Measurements from ENCODE around the gene NMB.

NMB gene

DNA sequence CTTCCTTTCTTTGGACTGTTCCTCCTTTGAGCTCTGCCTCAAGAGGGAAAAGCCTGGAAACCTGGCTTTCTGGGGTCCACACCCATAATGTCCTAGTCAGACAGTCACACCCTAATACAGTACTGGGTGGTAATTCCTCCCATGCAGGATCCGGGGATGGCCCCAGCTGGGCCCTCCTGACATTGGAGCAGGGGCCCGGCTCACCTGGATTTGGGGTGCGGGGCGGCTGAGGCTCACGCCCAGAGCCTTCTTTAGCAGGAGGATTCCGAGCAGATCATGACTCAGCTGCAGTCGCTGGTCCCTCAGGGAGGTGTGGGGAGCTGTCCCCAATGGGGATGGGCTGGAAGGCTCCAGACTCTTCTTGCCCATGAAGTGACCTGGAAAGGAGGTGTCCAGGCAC lies 1.0 kb downstream of the NMB start:
- no peaks in the 10 kb centered on the region for H3K27me3 ChIP-seq (ENCODE audit: low read depth, low read length)
- peak overlapping the region; percentile 90 for H3K4me2 ChIP-seq (ENCODE audit: low read length)
- no peaks in the 10 kb centered on the region for H4K20me1 ChIP-seq (ENCODE audit: insufficient read depth, low read length)
- peaks cover 20% of the 10 kb centered on the region for H3K79me2 ChIP-seq (ENCODE audit: low read length)
- no peaks in the 10 kb centered on the region for H3K9me3 ChIP-seq (ENCODE audit: insufficient read depth, low read length)
- H3K4me1 ChIP-seq (ENCODE audit: low read length) = peaks cover 27% of the 10 kb centered on the region
- H3K27ac ChIP-seq (ENCODE audit: low read length) = no peak overlapping the region
- H3K9ac ChIP-seq (ENCODE audit: low read length) = no peak overlapping the region
- H3K36me3 ChIP-seq (replicated peaks; ENCODE audit: low read depth, low read length) = peaks cover 5% of the 10 kb centered on the region
- peak overlapping the region; percentile 83 for H3K4me3 ChIP-seq (ENCODE audit: low read length)
- TF ChIP-seq, protein P1, sequence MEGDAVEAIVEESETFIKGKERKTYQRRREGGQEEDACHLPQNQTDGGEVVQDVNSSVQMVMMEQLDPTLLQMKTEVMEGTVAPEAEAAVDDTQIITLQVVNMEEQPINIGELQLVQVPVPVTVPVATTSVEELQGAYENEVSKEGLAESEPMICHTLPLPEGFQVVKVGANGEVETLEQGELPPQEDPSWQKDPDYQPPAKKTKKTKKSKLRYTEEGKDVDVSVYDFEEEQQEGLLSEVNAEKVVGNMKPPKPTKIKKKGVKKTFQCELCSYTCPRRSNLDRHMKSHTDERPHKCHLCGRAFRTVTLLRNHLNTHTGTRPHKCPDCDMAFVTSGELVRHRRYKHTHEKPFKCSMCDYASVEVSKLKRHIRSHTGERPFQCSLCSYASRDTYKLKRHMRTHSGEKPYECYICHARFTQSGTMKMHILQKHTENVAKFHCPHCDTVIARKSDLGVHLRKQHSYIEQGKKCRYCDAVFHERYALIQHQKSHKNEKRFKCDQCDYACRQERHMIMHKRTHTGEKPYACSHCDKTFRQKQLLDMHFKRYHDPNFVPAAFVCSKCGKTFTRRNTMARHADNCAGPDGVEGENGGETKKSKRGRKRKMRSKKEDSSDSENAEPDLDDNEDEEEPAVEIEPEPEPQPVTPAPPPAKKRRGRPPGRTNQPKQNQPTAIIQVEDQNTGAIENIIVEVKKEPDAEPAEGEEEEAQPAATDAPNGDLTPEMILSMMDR (IDR thresholded peaks at IDR 0.05; ENCODE audit: low read depth, low read length) = no peak
- TF ChIP-seq EZH2phosphoT487 (IDR thresholded peaks at IDR 0.05; ENCODE audit: low read depth) = no peak
- H2AFZ ChIP-seq (ENCODE audit: low read depth, low read length) = no peak overlapping the region

DNA sequence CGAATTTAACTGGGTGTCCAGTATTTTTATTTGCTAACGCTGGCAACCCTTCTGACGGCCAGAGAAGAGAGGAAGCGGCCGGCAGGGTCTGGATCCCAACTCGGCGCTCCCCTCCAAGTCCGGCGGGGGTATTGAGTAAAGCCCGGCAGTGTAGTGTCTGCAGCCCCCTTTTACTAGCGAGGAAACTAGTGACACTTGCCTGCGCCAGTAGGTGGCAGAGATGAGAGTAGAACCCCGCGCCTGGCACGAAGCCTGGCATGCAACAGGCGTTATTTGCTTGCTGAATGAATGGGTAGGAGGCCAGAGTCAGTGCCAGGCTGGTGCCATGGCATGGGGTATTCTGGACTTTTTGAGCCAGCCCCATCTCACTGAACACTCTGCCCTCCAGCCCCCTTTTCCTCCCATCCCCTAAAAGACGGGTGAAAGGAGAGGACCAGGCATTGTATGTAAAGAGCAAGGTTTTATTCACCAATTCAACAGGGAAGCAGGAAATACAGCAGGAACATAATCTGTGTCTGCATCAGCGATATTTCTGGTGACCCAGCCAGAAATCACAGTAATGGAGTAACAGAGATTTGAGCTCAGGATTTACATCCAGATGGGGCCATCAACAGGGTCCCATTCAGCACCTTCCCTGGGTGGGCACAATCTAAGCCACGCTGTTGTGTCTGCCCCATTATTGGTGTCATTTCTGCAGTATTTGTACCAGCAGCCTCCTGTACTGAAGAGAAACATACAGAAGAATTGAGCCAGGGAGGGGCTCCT lies 3.1 kb downstream of the NMB start:
- Histone ChIP-seq H3K4me1 (ENCODE audit: low read length) (peaks cover 27% of the 10 kb centered on the region), H3K27me3 (ENCODE audit: low read depth, low read length) (no peaks in the 10 kb centered on the region), H3K36me3 (replicated peaks; ENCODE audit: low read depth, low read length) (peaks cover 11% of the 10 kb centered on the region), H3K27ac (ENCODE audit: low read length) (peak overlapping the region; percentile 51), H3K9ac (ENCODE audit: low read length) (peak overlapping the region; percentile 86), H2AFZ (ENCODE audit: low read depth, low read length) (peak overlapping the region; percentile 74), H3K79me2 (ENCODE audit: low read length) (peaks cover 20% of the 10 kb centered on the region), H3K4me2 (ENCODE audit: low read length) (peak overlapping the region; percentile 100), H3K9me3 (ENCODE audit: insufficient read depth, low read length) (no peaks in the 10 kb centered on the region), H4K20me1 (ENCODE audit: insufficient read depth, low read length) (no peaks in the 10 kb centered on the region), H3K4me3 (ENCODE audit: low read length) (peak overlapping the region; percentile 91)
- no peak for TF ChIP-seq EZH2phosphoT487 (IDR thresholded peaks at IDR 0.05; ENCODE audit: low read depth)
- TF ChIP-seq, protein P1 (IDR thresholded peaks at IDR 0.05; ENCODE audit: low read depth, low read length) = peak; percentile 78

DNA sequence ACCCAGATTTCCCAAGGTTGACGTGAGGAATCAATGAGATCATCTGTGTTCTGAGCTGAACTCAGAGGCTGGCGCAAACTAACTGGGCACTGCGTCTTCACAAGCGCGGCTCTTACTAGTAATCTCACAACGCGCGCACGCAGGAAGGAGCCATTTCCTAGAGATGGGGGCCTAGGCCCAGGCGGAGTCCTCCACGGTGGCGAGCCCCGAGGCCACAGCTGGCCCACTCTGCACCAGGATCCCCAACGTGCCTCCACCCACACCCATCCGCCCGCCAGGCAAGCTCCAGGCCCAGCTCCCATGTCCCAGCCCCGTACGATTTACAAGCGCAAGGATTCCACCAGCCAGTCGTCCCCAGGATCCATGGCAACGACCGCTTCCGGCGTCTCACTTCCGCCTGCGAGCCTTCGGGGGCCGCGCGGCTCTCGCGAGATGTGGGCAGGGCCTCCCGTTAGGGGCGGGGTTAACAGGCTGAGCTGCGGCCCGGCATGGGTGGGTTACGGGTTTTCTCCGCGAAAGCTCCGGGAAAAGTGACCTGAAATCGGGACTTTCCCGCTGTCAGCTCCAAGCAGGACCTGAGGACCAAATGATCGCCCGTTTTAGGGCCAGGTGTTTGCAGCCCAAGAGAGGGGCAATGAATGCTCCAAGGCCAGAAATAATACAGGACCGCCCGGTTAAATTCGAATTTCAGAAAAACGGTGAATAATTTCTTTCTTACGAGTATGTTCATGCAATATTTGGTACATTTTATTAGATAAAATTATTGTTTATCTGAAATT lies 3.9 kb downstream of the NMB start, which contains the start of gene WDR73:
Gene WDR73, minus strand, starts transcription at position 374 of the 779 bp plus-strand sequence. Its CDS starts 9 bp downstream, at position 365.
- Histone ChIP-seq H3K27ac (ENCODE audit: low read length) (peak within 1 kb of the TSS; percentile 58), H3K9ac (ENCODE audit: low read length) (peak within 1 kb of the TSS; percentile 86), H3K4me1 (ENCODE audit: low read length) (peaks cover 24% of the 10 kb centered on the region), H3K9me3 (ENCODE audit: insufficient read depth, low read length) (no peaks in the 10 kb centered on the region), H3K27me3 (ENCODE audit: low read depth, low read length) (no peaks in the 10 kb centered on the region), H2AFZ (ENCODE audit: low read depth, low read length) (peak within 1 kb of the TSS; percentile 74), H4K20me1 (ENCODE audit: insufficient read depth, low read length) (no peaks in the 10 kb centered on the region), H3K4me3 (ENCODE audit: low read length) (peak within 1 kb of the TSS; percentile 91), H3K79me2 (ENCODE audit: low read length) (peaks cover 20% of the 10 kb centered on the region), H3K4me2 (ENCODE audit: low read length) (peak within 1 kb of the TSS; percentile 100), H3K36me3 (replicated peaks; ENCODE audit: low read depth, low read length) (peaks cover 16% of the 10 kb centered on the region)
- TF ChIP-seq, protein P1 (IDR thresholded peaks at IDR 0.05; ENCODE audit: low read depth, low read length) = no peak
- no peak for TF ChIP-seq EZH2phosphoT487 (IDR thresholded peaks at IDR 0.05; ENCODE audit: low read depth)

DNA sequence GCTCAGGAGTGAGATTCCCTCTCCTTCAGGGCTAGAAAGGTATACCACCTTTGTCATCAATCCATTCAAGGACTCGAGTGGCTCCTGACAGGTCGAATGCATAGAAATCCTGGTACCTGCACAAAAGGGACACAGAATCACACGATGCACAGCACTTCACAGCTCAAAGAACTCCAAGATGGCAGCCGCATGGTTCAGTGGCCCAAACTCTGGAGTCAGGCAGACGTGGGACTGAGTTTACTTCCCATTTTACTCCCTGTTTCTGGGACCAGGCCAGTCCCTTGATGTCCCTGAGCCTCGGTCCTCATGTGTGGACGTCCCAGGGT lies 4.5 kb downstream of the NMB start:
- TF ChIP-seq EZH2phosphoT487 (IDR thresholded peaks at IDR 0.05; ENCODE audit: low read depth) = no peak
- TF ChIP-seq, protein P1 (IDR thresholded peaks at IDR 0.05; ENCODE audit: low read depth, low read length) = no peak
- H3K4me3 ChIP-seq (ENCODE audit: low read length) = peak overlapping the region; percentile 91
- H3K79me2 ChIP-seq (ENCODE audit: low read length) = peaks cover 20% of the 10 kb centered on the region
- H3K9ac ChIP-seq (ENCODE audit: low read length) = peak overlapping the region; percentile 86
- H3K4me1 ChIP-seq (ENCODE audit: low read length) = peaks cover 19% of the 10 kb centered on the region
- H4K20me1 ChIP-seq (ENCODE audit: insufficient read depth, low read length) = no peaks in the 10 kb centered on the region
- H3K27ac ChIP-seq (ENCODE audit: low read length) = peak overlapping the region; percentile 58
- peak overlapping the region; percentile 100 for H3K4me2 ChIP-seq (ENCODE audit: low read length)
- no peaks in the 10 kb centered on the region for H3K27me3 ChIP-seq (ENCODE audit: low read depth, low read length)
- H3K36me3 ChIP-seq (replicated peaks; ENCODE audit: low read depth, low read length) = peaks cover 21% of the 10 kb centered on the region
- H2AFZ ChIP-seq (ENCODE audit: low read depth, low read length) = peak overlapping the region; percentile 73
- H3K9me3 ChIP-seq (ENCODE audit: insufficient read depth, low read length) = no peaks in the 10 kb centered on the region

Measured in OCI-LY3 (cell line).